Stromal cell of bone marrow (primary cell): Measurements from ENCODE around the gene IFRD2.

Experiments
- DNase-seq: peaks from one replicate; pipeline ENCODE4 v3.0.0-alpha.2; 2012; ENCODE audit warnings: low read depth

The IFRD2 gene, protein sequence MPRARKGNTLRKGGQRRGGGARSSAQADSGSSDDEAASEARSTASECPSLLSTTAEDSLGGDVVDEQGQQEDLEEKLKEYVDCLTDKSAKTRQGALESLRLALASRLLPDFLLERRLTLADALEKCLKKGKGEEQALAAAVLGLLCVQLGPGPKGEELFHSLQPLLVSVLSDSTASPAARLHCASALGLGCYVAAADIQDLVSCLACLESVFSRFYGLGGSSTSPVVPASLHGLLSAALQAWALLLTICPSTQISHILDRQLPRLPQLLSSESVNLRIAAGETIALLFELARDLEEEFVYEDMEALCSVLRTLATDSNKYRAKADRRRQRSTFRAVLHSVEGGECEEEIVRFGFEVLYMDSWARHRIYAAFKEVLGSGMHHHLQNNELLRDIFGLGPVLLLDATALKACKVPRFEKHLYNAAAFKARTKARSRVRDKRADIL

DNA sequence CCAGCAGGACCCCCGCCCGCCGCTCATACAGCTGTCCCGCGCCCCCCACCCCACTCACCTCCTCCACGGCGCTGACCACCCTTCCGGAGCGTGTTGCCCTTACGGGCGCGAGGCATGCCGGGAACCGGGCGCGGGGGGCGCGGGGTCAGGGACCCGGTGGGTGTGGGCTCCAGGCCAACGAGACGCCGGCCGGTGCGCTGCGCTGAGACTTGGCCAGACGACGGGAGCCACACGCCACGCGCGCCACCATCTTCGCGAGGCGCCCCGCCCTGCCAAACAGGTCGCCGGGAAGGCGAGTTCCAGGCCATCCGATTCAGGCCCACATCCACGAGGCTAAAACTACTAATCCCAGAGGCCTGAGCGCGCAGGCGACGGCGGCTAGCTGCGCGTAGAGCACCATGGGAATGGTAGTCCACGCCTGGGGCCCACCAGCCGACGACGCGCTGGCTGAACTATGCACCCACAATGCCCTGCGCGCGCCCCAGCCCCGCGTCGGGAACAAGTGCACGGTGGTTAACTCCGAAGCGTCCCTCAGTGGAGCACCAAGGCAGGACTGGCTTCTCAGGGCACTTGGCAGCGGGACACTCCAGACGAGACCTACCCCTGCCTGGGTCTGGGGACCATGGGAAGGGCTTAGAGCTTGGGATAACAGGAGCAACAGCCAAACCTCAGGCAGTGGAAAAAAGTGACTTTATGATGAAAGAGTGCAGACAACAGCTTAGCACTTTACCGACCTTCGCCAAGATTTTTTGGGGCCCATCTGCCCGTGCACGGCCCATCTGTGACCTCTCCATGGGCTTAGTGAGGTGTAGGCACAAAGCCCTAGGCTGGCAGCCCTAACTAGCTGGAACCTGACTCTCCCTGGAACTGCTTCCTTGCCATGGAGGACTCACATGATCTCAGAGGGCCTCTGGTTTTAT, at the start of gene IFRD2:
Gene IFRD2, minus strand, starts transcription at position 271 of the 920 bp plus-strand sequence. Its CDS starts 155 bp downstream, at position 116.
- peak; percentile 96 for DNase-seq

DNA sequence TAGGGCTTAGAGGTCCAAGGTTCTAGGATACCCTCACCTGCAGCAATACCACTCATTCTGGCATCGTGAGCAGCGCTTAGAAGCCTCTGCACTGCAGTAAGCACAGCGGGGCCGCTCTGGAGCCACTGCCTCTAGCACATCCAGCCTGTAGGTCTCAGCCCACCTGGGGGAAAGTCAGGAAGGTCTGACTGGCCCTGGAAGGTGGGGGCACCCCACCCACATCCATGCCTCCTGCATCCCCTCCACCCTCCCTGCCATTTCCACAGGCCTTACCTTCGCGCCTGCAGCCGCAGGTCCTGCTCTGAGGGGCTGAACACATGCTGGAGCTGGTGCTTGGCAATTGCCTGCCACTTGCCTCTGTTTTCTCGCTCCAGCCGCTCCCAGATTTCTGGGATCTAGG, 49.3 kb upstream of the IFRD2 start:
- DNase-seq = no peak

DNA sequence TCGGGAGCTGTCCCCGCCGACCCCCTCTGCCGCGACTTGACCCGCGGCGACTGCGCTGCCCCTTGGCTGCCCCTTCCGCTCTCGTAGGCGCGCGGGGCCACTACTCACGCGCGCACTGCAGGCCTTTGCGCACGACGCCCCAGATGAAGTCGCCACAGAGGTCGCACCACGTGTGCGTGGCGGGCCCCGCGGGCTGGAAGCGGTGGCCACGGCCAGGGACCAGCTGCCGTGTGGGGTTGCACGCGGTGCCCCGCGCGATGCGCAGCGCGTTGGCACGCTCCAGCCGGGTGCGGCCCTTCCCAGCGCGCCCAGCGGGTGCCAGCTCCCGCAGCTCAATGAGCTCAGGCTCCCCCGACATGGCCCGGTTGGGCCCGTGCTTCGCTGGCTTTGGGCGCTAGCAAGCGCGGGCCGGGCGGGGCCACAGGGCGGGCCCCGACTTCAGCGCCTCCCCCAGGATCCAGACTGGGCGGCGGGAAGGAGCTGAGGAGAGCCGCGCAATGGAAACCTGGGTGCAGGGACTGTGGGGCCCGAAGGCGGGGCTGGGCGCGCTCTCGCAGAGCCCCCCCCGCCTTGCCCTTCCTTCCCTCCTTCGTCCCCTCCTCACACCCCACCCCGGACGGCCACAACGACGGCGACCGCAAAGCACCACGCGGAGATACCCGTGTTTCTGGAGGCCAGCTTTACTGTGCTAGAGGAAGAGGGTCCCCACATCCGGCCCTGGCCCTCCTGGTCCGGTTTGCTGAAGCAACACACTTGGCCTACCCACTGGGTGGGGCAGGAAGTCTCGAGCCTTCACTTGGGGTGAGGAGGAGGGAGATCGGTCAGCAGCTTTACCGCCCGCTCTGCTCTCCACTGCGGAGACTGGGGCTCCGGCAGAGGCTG, 48.5 kb upstream of the IFRD2 start, which contains the start of gene RASSF1:
Gene RASSF1, minus strand, starts transcription at position 389 of the 882 bp plus-strand sequence. Its CDS starts 31 bp downstream, at position 358.
- no peak for DNase-seq

- no peak for DNase-seq
Measured at GRCh38 chr3:50340147-50340447, 47.9 kb upstream of the IFRD2 start.

GRCh38 chr3:50339485-50340146, 47.4 kb upstream of the IFRD2 start:
- no peak for DNase-seq

- no peak for DNase-seq
Measured at GRCh38 chr3:50338965-50339364, 46.7 kb upstream of the IFRD2 start.

- DNase-seq = peak; percentile 99
Measured at GRCh38 chr3:50337175-50337861, 45.1 kb upstream of the IFRD2 start.

DNA sequence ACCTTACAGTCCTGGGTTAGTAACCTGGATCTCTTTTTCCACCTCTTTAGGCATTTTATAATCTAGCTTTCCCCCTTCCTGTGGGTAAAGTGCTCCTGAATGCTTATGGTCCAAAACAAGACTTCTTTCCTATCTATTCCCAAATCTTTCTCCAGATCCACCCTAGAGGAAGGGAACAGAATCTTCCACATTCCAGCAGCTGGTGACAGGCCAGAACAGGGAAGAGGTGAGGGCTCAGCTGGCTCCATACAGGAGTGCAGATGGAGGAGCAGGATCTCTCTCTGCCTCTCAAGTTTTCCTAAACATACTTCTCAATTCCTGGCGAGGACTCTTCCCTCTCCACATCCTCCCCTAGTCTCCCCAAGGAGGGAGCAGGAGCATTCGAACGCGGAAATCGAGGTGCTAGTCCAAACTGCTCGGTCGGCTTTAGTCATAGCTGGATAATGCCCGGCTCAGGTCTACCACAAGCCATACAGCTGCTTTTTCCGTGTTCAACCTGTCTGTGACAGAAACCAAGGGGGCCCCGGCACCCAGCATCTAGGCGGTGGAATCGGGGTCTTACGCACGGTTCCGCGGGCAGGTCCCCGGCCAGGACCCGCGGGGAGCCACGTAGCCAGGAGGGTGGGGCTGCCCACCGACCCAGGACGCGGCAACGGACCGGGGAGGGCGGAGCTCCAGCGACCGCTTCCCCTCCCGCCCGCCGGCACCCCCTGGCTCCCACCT, 44.4 kb upstream of the IFRD2 start:
- DNase-seq = no peak

GRCh38 chr3:50334339-50335075, 42.3 kb upstream of the IFRD2 start:
- DNase-seq = no peak

- DNase-seq = peak; percentile 69
Measured at GRCh38 chr3:50333744-50334328, 41.6 kb upstream of the IFRD2 start.

- DNase-seq = no peak
Measured at GRCh38 chr3:50331364-50331907, 39.2 kb upstream of the IFRD2 start.

GRCh38 chr3:50330330-50330729, 38.1 kb upstream of the IFRD2 start:
- no peak for DNase-seq

- DNase-seq = peak; percentile 94
Measured at GRCh38 chr3:50327943-50328691, 35.9 kb upstream of the IFRD2 start, which contains the start of gene TUSC2. TUSC2 (minus strand) TSS chr3:50328223; CDS start chr3:50328099, 124 bp downstream.

DNA sequence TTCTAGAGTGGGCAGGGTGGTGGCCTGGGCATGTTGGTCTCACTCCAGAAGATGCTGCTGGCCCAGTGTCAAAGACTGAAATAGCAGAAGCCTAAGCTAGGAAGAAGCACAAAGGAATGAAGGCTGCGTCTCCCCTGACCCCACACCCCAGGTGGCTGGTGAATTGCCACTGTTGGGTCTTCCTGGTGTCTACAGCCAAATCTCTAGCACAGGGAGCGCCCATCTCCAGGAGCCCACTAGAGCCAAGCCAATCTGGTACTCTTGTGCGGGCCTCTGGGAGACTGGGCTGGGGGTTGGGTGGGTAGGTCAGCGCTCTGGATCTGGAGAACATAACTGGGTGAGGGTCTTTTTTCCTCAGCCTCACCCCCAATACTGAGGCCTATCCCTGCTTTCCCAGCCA, 34.9 kb upstream of the IFRD2 start:
- no peak for DNase-seq

DNA sequence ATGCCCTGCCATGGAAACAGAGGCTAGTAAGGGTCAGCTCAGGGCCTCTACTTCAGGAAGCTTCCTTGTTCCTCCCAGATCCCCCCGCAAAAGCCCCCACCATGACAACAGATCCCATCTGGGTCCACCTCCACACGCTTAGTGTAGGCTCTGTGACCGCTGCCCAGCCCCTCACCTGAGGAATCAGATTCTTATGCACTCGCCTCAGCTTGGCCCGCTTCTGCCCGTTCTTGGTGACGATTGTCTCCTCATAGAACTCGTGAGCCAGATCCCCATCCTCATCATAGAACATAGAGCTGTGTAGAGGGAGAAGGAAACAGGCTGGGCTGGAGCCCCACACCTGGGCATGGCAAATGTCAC, 33.9 kb upstream of the IFRD2 start:
- DNase-seq = no peak

GRCh38 chr3:50325497-50326181, 33.4 kb upstream of the IFRD2 start:
- no peak for DNase-seq

DNA sequence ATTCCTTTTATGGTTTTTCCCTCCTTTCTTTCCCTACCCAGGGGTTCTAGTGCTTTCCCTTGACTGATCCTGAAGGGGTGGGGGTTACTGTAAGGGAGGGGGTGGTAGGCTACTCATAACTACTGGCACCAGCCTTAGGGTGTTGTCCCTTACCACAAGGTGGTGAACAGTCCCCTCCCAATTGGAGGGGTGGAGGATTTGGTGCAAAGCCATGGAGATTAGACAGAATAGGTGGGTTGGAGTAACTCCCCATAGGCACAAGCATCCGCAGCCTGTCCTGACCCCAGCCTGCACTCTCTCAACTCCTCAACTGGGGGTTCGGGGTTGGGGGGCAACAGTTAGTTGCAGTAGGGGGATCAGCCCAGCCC, 32.9 kb upstream of the IFRD2 start:
- no peak for DNase-seq
